Subcutaneous abdominal adipose tissue (tissue), 5 donors: ENCODE results near the gene HES2.
"Not testable (repeated sequence)": the region's sequence is repeated elsewhere in the genome, so short reads cannot be mapped to it uniquely, and the experiment has no call there.

Source experiments
- H3K27ac ChIP-seq: one replicate; pipeline ENCODE4 v1.7.0; 2013; ENCODE audit warnings: low read depth, mild to moderate bottlenecking, inconsistent platforms, low read length, moderate library complexity
- H3K27me3 ChIP-seq, 5 donors: one replicate each; pipeline ENCODE4 v1.7.0; 2013; ENCODE audit warnings: low read length in 5 of 5, inconsistent platforms in 1 of 5; ENCODE audit not compliant: control insufficient read depth in 5 of 5, insufficient read depth in 4 of 5
- H3K36me3 ChIP-seq, 5 donors: one replicate each; pipeline ENCODE4 v1.7.0; 2013; ENCODE audit warnings: low read length in 5 of 5; ENCODE audit not compliant: control insufficient read depth in 5 of 5, insufficient read depth in 5 of 5
- H3K4me1 ChIP-seq, 5 donors: one replicate each; pipeline ENCODE4 v1.7.0; 2013; ENCODE audit warnings: low read length in 5 of 5, mild to moderate bottlenecking in 3 of 5, moderate library complexity in 1 of 5; ENCODE audit not compliant: control insufficient read depth in 5 of 5, insufficient read depth in 5 of 5
- H3K4me3 ChIP-seq, 5 donors: one replicate each; pipeline ENCODE4 v1.7.0; 2013; ENCODE audit warnings: low read length in 5 of 5, low read depth in 1 of 5
- H3K9ac ChIP-seq, 5 donors: one replicate each; pipeline ENCODE4 v1.7.0; 2013; ENCODE audit warnings: low read length in 5 of 5, mild to moderate bottlenecking in 4 of 5, moderate library complexity in 3 of 5
- H3K9me3 ChIP-seq, 5 donors: one replicate each; pipeline ENCODE4 v1.7.0; 2013; ENCODE audit warnings: low read length in 5 of 5; ENCODE audit not compliant: control insufficient read depth in 5 of 5
- donor health status: healthy.
- donor health status: healthy.
- donor health status: healthy.
- donor health status: healthy.
- donor health status: healthy.

HES2 gene

GRCh38 chr1:6372236-6372635, 47.5 kb downstream of the HES2 start:
- H3K27me3 ChIP-seq, H3K4me3 ChIP-seq, H3K9ac ChIP-seq, H3K27ac ChIP-seq, H3K9me3 ChIP-seq, H3K36me3 ChIP-seq: not testable (repeated sequence)
- peaks cover 0 to 20% (median 15%) of the 10 kb centered on the region in 5 donors for H3K4me1 ChIP-seq

- no peaks in the 10 kb centered on the region for H3K36me3 ChIP-seq
- no peak overlapping the region for H3K27ac ChIP-seq
- H3K4me1 ChIP-seq = peaks cover 0 to 27% (median 17%) of the 10 kb centered on the region in 5 donors
- H3K9me3 ChIP-seq = no peaks in the 10 kb centered on the region
- no peak overlapping the region for H3K9ac ChIP-seq
- H3K27me3 ChIP-seq = no peaks in the 10 kb centered on the region
- H3K4me3 ChIP-seq = no peak overlapping the region
Measured at GRCh38 chr1:6370006-6370405, 49.7 kb downstream of the HES2 start.

- peaks cover 0 to 29% (median 20%) of the 10 kb centered on the region in 5 donors for H3K4me1 ChIP-seq
- H3K27ac ChIP-seq = no peak overlapping the region
- H3K36me3 ChIP-seq = no peaks in the 10 kb centered on the region
- H3K9ac ChIP-seq = no peak overlapping the region
- no peak overlapping the region for H3K4me3 ChIP-seq
- H3K27me3 ChIP-seq = no peaks in the 10 kb centered on the region
- no peaks in the 10 kb centered on the region for H3K9me3 ChIP-seq
Measured at GRCh38 chr1:6367381-6368012, 52.2 kb downstream of the HES2 start.

GRCh38 chr1:6365047-6365446, 54.7 kb downstream of the HES2 start:
- Histone ChIP-seq H3K4me1 (peaks cover 0 to 29% (median 22%) of the 10 kb centered on the region in 5 donors), H3K9me3 (no peaks in the 10 kb centered on the region), H3K36me3 (no peaks in the 10 kb centered on the region), H3K27ac (no peak overlapping the region), H3K4me3 (no peak overlapping the region), H3K9ac (no peak overlapping the region), H3K27me3 (no peaks in the 10 kb centered on the region)

GRCh38 chr1:6363085-6363884, 56.4 kb downstream of the HES2 start:
- H3K36me3 ChIP-seq, H3K9ac ChIP-seq, H3K27ac ChIP-seq, H3K4me3 ChIP-seq, H3K27me3 ChIP-seq, H3K9me3 ChIP-seq: not testable (repeated sequence)
- peaks cover 3 to 39% (median 34%) of the 10 kb centered on the region in 5 donors for H3K4me1 ChIP-seq
